Measurements from ENCODE around the gene ACOXL.
"Not testable (repeated sequence)": the region's sequence is repeated elsewhere in the genome, so short reads cannot be mapped to it uniquely, and the experiment has no call there.

Gene ACOXL

DNA sequence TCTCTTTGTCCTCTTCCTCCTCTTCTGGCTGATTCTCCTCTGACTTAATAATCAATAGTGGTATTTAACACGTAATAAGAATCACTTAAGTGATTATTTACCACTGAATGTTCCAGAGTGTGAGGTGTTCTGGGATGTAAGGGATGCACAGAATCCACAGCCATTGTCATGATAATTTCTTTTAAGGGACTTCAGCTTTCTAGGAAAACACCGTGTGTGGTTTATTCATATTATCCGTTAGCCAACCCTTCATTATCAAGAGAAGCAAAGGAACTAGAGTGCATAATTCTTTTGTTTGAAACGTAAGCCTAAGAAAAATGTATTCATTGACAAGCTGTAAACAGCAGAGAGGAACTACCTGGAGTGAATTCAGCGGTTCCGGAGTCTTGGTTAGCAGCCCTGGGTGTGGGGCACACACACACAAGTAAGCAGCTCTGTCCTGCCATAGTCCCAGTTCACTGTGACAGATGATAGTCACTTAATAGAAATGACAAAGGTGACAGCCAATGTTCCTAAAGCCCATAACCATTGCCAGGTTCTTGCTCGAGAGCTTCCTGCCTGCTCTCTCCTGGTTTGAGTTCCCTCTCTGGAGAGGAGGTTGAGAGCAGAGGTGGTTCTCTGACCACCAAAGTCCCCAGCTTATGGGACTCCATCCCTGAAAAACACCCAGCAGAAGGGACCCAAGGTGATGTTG lies 101.9 kb downstream of the ACOXL start:
- no peak for DNase-seq

DNA sequence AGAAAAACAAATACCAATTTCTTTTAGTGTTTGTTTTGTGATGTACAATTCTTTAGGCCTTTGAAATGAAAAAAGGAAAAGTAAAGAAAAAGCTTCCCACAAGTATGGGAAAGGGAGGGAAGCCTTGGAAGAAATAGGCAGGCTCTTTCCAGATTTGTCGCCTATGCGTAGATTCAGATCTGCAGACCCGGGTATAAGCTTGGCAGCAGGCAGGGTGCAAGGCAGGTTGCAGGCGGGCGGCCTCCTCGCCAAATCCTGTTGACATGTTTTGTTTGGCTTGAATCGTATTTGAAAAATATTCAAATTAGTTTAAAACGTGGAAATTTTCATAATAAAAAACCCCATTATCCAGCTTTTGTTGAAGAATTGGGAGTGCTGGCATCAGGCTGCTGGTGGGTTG lies 104.3 kb downstream of the ACOXL start:
- no peak for DNase-seq

DNA sequence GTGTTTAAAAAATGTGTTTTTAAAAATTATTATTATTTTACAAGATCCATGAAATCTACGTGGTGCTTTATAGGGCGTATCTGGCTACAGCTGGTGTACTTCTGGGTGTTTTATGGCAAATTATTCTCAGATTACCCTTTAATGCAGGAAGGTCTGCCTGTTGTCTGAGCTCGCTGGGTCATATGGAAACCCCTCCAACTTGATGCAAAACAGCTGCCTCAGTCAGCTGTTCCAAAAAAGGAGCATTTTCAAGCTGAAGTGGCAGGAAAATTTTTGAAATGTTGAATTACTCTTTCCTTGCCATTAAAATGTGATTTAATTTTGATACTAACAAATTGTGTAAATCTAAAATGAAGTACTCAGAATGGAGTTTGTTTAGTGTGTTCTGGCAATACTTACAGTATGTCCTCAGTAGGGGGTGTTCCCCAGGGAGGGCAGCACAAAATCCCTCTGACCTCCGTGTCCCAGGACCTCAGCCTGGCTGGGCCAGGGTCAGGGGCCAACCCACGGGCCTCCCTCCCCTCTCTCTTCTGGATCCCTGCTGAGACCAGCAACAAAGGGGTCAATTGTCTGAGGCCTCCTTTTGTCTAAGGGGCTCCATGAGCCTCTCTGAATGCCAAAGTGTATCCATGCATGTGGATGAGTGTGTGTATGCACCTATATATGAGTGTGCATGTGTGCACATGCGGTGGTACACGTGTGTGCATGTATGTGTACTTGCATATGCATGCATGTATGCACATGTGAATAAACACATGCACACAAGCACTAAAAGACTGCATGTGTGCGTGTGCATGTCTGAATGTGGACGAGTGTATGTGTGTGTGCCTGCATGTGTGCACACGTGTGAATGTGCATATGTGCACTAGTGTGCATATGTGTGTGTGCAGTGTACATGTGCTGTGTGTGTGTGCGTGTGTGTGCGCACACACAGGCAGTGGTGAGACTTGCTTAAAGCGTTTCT lies 105.4 kb downstream of the ACOXL start:
- DNase-seq: no peak

DNA sequence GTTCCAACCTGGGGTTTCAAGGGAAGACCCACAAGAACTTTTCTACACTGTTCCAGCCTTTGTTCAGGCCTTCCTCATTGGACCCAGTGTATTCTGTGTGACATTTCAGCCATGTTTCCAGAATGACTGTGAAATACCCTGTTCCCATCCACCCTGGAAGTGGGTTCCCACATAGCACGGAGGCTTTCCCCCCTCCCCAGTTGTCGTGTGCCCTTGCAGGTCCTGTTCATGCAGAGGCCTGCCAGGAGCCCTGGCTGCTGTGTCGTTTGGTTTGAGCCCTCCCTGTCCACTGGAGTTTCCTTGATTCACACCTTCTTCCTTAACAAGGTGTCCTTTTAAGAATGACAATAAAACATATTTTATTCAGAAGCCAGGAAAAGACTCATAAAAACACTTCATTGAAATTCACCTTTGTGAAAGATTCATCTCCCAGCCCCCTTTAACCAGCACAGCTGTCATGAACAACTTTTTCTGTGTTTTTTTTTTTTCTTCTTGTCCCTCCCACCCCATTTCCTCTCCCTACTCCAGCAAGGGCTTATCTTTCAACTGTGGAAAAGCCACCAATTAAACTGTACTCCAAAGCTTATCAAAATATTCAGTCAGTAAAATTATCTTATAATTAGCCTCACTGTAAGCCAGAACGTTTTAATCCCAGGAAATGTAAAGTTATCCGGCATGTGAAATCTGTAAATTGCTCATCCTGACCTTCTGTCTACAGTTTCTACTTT lies 106.4 kb downstream of the ACOXL start:
- DNase-seq: no peak

DNA sequence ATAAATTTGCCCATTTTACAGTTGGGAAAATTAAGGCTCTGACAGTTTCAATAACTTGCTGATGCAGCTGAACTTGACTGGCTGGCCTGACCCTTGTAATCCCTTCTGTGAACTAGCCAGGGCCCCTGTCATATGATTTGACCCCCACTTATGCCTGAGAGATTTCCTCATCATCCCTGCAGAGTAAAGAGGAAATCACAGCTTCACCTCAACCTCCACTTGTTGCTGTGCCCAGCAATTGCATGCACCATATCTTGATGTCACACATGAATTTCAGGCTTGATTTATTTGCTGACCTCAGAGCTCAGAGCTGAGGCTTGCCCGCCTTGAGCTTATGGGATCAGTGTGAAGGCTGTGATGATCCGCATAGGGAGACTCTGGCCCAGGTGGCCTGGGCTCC lies 108.1 kb downstream of the ACOXL start:
- peak in 1 of 2 donors; percentile 22 for DNase-seq

DNA sequence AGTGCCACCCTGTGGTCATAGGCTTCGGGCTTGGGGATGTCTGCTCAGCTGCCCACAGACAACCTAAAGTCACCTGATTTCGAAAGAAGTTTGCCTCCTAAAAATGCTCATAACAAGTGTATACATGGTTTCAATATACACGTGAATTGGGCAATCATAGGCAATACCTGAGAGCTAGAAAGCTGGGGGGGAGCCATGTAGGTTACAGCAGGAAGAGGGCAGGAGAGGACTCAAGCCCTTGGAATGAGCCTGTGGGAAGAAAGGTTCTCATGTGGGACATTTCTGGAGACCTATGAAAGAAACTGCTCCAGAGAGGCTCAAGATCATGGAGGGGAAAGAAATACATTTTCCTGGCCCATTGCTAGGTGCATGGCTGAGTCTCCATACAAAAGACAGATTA lies 109.7 kb downstream of the ACOXL start:
- DNase-seq: no peak

DNA sequence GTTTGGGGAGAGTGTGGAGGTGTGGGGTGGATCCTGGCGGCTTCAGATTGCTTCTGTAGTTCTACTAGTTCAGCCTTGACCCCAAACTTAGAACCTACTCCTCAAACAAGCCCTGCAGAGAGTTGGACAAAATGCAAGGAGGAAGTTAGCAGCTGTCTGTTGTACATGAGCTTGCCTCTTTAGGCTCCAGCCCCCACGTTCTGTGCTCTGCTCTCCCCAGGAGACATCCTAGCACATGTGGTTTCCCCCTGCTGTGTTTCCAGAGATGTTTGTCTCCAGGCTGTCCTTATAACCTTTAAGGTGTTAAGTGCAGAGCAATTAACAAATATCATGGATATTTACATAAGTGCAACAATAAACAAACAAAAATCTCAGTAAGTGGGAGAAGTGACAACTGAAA lies 111.1 kb downstream of the ACOXL start:
- peak in 1 of 2 donors; percentile 16 for DNase-seq

DNA sequence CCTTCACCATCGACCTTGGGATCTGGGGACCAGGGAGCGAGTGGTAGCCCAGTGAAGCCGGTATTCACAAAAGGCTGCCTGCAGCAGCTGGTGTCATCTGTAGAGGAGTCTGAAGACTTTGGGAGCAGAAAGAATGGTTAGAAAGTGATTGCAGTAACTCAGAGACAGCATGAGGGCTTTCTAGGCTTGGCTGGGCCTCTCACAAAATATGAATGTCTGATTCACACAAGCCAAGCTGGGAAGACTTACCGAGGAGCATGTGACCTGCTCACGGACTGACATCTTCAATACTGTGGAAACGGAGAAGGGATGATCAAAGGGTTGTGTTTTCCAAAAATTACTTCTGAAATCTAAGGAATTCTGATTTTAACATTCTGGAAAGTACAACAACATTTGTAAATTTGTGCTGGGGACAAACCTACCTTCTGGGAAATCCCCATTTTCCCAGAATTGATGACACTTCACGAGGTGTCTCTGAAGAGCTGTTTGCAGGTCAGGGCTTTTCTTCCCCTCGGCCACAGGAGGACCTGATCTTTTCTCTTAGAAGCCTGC lies 111.7 kb downstream of the ACOXL start:
- peak; percentile 26 to 52 for DNase-seq

DNA sequence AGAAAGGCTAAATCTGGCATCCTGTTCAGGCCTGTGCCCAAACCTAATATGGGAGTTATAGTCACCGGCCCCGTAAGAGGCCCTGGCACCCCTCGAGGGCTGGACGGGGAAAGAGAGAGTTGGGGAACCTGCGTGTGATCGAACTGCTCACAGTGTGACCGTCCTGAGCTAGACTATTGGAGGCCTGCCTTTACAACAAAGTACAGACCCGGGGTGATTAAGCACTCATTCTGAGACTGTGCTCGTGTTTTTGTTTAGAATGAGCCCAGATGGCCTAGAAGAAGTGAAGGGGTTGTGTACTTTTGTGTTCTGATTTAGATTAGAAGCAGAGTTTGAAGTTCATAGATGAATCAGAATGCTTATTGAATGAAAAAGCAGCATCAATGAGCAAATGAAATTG lies 115.3 kb downstream of the ACOXL start:
- no peak for DNase-seq

DNA sequence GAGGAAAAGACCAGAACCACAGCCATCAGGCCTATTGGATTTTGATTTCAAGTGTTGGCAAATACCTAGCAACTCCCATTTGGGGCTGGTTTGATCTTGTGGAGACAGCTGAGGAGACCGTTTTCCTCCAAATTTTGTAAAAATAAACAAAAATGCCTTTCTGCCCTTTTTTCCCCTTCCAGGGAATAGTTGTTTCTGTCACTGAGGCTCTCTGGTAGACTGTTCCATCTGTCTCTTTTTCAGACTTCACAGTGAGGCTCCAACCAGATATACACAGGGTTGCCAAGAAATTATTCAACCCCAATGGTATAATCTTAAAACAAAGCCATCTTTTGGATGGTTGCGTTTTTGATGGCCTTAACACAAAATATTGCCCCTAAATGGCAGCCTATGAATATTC lies 115.7 kb downstream of the ACOXL start:
- no peak for DNase-seq

DNA sequence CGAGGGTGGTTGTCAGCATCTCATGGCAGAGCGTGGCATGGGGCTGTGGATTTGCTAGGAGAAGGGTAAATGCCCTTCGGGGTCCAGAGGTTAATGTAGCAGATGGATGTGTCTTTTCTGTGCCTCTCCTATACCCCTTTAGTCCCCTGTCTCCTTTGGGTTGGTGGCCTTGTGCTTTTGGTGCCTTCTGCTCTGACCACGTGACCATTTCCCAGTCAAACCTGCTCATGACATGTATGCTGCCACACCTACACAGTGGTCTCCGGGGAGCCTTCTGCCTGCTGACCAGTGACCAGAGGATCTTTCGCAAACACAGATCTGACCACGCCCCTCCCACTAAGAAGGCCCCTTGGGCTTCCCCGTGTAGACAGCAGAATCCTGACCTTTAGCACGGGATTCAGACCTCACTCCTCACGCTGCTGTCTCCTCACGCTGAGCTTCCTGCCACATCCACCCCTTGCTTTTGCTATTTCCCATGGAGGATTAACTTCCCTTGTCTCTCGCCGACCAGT lies 116.2 kb downstream of the ACOXL start:
- DNase-seq: peak; percentile 16 to 62

DNA sequence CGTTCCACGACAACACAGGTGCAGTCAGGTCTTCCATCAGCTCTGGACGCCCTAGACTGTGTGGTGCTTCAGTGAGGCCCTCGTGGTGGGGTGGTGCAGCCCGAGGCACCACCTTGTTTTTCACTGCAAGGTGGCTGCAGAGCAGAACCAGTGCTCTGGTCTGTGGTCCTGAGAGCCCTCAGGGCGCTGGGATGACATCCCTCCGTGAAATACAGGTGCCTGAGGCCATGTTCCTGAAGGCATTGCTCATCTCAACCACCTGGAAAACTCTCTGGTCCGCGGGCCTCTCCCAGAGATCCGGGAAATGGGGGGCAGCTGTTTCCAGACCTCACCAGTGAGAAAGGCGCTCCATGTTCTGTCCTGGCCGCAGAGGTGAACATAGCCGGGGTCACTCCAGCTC lies 119.2 kb downstream of the ACOXL start:
- DNase-seq: no peak

DNA sequence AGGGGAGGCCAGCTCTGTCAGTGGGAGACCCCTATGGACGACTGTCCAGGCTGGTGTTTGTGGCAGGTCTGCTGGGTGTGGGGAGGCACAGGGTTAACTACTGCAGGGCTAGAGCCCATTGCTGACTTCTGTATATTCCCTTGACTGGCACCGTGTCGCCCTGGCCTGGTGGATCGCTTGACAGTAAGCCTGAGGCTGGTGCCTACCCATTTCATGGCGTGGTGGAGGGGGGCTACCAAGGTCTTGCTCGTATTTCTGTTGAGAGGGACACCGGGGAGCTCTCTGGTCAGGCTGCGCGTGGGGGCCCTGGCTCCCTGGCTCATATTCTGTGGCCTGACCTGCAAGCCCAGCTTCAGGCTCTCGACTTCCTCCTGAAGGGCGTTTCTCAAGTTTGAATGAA lies 119.7 kb downstream of the ACOXL start:
- no peak for DNase-seq

DNA sequence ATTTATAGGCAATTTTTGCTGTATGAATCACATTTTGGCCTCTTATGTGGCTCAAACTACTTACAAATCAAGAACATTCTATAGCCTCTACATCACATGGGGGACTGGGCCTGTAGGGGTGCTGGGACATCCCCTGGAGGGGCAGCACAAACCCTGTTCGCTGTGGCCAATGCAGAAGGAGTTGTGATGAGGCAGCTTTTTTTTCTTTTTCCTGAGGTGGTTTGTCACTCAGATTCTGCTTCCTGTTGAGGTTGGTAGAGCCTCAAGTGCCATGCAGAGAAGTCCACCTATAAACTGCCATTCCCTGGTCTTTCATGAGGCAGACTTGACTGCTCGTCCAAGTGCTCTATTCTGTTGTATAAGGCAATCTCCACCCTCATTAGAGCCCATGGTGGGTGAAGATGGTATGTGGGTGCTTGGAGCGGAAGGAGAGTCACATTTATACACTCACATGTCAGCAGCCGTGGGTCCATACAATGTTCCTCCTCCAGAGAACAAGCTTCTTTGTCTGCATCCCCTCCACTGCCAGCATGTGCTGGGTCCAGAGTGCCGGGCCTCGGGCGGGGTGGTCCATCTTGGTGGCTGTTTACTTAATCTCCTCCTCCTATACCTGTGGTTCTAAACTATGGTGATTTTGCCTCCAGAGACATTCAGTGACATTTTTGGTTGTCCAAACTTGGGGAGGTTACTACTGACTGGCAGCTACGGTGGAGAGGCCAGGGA lies 120.3 kb downstream of the ACOXL start:
- no peak for DNase-seq

DNA sequence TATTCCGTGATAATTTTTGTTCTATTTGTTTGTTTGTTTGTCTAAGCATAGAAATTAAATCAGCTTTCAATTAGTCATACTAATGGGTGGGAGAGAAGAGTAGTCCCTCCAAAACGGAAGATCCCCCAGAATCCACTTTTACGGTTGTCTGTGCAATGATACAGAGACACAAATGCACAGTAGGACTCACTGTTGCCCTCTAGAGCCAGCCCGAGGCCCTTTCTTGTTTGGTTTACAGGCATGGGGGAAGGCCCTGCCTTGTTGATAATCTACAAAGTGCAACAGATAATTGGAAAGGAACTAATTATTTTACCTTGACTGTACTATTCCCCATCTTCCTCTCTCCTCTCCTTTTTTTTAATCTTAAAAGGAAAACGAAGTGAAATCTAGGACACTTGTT lies 121.1 kb downstream of the ACOXL start:
- peak in 1 of 2 donors; percentile 58 for DNase-seq

DNA sequence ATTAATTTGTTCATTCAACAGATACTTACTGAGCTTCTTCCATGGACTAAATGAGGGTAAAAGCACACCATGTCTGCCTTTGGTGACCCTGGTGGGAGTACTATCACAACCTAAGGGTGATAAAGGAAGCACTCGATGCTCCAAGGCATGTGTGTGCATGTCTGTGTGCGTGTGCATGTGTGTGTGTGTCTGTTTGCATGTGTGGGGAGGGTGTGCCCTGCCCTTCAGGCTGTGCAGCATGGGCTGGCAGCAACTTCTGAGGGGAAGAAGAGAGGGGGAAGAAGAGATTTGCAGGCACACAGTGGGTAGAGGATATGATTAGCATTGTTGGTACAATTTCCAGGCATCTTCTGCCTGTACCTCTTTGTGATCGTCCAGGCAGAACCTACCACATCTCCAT lies 121.6 kb downstream of the ACOXL start:
- DNase-seq: no peak

DNA sequence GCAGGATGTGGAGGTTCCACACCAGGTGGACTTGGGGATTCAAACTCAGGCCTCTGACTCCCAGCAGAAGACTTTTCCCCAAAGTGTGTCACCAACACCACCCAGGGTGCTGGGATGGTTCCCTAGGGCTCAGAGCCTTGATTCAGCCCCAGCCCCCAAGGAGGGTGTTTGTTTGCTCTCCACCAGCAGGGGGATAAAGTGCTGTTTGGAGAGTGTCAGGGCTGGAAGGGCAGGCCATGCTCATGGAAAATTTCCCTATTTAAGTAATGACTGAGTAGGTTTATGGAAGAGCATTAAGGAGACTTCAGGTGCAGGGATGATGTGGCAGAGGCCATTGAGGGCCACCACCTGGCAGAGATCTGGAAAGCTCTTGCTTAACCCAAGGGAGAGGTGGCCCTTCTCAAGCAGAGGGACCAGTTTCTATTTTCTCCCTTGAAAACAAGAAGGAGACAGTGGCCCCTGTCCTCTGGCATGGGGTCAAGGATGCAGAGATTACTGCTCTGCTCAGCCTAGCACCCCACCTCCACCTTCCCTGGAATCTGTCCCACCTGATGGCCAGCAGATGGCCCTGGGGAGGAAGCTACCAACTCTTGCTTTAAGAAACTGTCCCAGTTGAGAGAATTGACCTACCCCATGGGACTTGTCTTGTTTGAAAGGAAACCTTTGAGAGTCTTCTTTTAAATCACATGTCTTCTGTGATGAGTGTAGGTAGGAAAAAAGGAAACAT lies 122.1 kb downstream of the ACOXL start:
- DNase-seq: peak in 1 of 2 donors; percentile 40

DNA sequence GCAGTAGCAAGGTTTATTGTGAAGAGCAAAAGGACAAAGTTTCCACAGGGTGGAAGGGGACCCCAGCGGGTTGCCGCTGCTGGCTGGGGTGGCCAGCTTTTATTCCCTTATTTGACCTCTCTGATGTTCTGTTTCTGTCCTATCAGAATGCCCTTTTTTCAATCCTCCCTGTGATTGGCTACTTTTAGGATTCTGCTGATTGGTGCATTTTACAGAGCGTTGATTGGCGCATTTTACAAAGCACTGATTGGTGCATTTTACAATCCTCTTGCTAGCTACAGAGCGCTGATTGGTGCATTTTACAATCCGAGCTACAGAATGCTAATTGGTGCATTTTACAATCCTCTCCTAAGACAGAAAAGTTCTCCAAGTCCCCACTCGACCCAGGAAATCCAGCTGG lies 123.5 kb downstream of the ACOXL start:
- DNase-seq: not testable (repeated sequence)

DNA sequence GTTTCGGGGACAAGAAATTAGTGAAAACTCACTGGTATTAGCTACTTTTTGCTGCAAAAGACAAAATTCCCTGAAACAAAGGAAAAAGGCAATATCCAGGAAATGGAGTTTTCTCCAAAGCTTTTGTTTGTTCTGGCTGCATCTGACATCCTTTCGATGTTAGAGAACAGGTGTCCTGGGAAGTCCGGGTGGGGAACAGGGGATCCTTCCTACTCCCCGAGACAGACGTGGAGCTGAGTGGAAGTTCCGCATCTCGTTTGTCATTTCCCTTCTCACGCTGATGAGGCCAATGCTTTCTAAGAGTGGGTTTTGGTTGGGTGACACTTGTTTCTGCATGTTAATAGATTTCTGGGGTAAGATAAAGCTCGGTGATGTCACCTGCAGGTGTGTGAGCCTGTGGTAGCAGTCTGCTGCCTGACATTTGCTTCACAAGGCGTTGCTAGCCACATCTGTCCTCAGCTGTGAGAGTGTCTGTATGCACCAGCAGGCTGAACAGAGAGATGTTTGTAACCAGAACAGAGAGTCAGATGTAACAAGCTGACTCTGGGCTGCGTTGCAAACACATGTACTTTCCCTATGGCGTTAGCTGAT lies 125.9 kb downstream of the ACOXL start:
- DNase-seq: no peak

DNA sequence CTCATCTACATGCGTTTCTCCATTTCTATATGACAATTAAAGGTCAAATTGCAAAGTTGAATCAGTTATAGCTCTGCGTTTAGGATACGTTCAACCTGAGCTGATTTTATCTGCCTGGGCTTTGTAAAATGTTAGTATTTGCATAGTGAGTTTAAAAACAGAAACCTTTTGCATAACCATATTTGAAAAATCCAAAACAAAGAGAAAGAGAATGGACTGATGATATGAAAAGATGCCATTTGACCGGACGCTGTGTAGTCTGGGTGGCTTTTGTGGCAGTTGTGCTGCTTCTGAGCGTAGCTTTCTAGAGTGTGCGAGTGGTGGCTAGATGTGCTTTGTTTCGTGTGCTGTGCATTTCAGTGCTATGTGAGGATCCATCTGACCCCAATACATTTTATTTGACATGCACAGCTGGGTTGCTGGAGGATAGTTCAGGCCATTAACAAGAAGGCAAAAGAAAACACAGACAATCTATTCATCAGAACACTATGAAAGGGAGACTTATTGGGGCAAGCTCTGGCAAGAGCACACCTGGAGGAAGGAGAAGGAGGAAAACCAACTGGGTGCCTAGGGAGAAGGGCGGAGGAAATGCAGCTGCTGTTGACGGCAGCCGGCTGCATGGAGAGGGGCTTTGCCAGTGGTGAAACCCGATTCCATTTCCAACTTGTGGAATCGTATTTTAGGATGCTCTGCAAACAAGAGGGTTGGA lies 126.8 kb downstream of the ACOXL start:
- DNase-seq: no peak

Measured in inflammatory macrophage treated with lipopolysaccharide for 1 hour (primary cell).